Measurements from ENCODE around the gene VSTM2L.

Gene VSTM2L

GRCh38 chr20:37940858-37941257, 37.9 kb downstream of the VSTM2L start:
- no peak for DNase-seq (ENCODE audit: low spot score)
- Histone ChIP-seq H3K4me3 (no peak overlapping the region), H3K27ac (no peak overlapping the region)
- no peak for TF ChIP-seq CTCF (IDR thresholded peaks at IDR 0.05)

- DNase-seq (ENCODE audit: low spot score), result no peak
- Histone ChIP-seq H3K4me3 (no peak overlapping the region), H3K27ac (no peak overlapping the region)
- no peak for TF ChIP-seq CTCF (IDR thresholded peaks at IDR 0.05)
Measured at GRCh38 chr20:37941332-37941731, 38.4 kb downstream of the VSTM2L start.

- no peak for DNase-seq (ENCODE audit: low spot score)
- TF ChIP-seq CTCF (IDR thresholded peaks at IDR 0.05), result no peak
- H3K4me3 ChIP-seq, result no peak overlapping the region
- no peak overlapping the region for H3K27ac ChIP-seq
Measured at GRCh38 chr20:37941992-37942391, 39.1 kb downstream of the VSTM2L start.

GRCh38 chr20:37943033-37943432, 40.1 kb downstream of the VSTM2L start:
- TF ChIP-seq CTCF (IDR thresholded peaks at IDR 0.05), result no peak
- DNase-seq (ENCODE audit: low spot score), result no peak
- Histone ChIP-seq H3K4me3 (no peak overlapping the region), H3K27ac (no peak overlapping the region)

- TF ChIP-seq CTCF (IDR thresholded peaks at IDR 0.05), result no peak
- no peak overlapping the region for H3K27ac ChIP-seq
- H3K4me3 ChIP-seq, result no peak overlapping the region
- no peak for DNase-seq (ENCODE audit: low spot score)
Measured at GRCh38 chr20:37943501-37944455, 40.9 kb downstream of the VSTM2L start.

- no peak for DNase-seq (ENCODE audit: low spot score)
- no peak overlapping the region for H3K4me3 ChIP-seq
- TF ChIP-seq CTCF (IDR thresholded peaks at IDR 0.05), result no peak
- H3K27ac ChIP-seq, result no peak overlapping the region
Measured at GRCh38 chr20:37944456-37944981, 41.6 kb downstream of the VSTM2L start.

GRCh38 chr20:37945091-37945547, 42.2 kb downstream of the VSTM2L start:
- no peak for DNase-seq (ENCODE audit: low spot score)
- TF ChIP-seq CTCF (IDR thresholded peaks at IDR 0.05), result no peak
- Histone ChIP-seq H3K27ac (no peak overlapping the region), H3K4me3 (no peak overlapping the region)

Data from coronary artery (tissue), 2 donors.